DMS 273 treated with DMSO at 0.1 percent for 48 hours (cell line): ENCODE results near the gene KLK3.

Source experiments
- DNase-seq: peaks from one replicate; lab custom pipeline; 2025; lab: John Stamatoyannopoulos, UW

Gene KLK3

DNA sequence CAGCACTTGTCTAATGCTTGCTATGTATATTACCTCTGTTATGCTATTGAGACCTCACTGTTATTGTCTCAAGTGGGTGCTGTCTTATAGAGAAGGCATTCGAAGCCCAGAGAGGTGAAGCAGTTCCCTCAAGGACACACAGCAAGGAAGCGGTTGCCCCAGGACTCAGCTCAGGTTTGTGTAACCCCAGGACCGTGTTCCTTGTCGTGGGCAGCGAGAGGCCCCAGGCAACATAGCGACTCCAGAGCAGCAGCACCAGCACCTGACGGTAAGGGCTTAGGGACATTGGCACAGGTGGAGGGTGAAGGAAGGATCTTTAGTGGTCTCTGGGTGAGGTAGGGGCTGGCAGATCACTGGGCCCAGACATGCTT is 23.7 kb upstream of the KLK3 start:
- DNase-seq = no peak

GRCh38 chr19:50832666-50833065 is 22.0 kb upstream of the KLK3 start:
- no peak for DNase-seq

DNA sequence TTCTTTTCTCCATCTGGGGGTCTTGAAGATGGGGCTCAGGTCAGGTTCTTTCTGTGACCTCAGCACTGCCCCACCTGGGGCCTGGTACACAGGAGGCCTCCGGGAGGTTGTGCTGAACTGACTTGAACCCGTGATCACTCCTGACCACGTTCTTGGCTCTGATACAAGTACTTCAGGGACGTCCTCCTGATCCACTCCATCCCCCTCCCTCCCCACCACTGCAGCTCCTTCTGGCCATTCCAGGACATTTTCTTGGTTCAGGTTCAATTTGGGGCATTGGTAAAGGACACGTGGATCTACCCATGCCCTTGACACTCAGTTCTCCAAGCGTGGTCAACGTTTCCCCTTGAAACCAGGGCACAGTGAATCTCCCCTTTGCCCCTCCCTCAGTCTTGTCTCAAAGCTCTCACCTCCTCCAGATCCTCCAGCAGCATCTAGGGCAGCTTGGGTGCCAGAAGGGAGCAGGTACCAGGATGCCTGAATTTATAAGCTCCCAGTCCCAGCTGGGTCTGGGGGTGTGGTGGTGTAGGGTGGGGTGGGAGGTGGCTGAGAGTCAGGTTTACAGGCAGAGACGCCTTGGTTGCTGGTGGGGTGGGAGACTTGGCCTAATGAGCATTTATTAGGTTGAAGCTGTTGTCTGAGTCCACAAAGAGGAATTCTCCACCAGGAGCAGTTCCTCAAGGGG is 21.5 kb upstream of the KLK3 start, which contains the start of gene KLK15:
KLK15 (minus strand) TSS at position 458 of the 685 bp plus-strand sequence. CDS start 2,082 bp downstream, outside the sequence.
- DNase-seq = no peak

DNA sequence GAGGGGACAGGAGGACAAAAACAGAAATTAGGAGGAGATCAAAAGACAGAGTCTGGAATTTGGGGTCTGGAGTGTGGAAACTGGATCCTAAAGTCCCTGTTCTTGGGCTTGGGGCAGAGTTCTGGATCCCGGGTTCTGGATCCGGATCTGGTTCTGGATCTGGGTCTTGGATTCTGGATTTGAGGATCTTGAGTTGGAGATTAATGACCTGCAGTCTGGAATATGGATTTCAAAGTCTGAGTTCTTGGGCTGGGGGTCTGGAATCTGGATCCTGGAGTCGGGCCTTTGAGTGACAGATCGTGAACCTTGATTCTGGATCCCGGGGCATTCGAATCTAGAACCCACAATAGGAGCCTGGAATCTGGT is 20.9 kb upstream of the KLK3 start:
- no peak for DNase-seq

DNA sequence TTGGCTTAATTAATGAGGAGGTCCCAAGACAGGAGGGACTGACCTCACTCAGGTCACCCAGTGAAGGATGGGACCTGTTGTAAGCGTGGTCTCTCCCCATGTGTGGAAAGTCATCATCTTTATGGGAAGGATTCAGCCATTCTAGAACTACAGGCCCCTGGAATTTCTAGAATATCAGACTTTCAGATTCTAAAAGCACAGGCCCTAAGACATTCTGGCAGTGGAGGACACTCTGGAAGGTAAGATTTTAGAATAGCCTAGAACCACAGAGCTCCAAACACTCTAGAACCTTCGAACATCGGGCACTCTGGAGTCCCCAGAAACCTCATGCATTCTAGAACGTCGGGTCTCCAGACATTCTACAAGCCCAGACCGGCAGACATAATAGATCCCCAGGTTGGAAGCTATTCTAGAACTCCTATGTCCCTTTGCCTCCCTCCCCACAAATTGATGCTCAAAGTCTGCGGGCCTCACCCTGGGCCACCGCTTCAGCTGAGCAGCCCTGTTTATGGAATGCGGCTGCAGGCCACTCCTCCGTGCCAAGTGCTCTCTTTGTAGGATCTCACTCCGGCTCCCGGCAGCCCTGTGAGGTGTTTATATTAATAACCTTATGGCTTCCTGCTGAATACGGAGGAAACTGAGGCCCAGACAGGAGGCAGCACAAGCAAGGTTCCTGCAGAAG is 19.5 kb upstream of the KLK3 start:
- DNase-seq = no peak

- DNase-seq = no peak
Measured at GRCh38 chr19:50835785-50836542, 18.8 kb upstream of the KLK3 start.

GRCh38 chr19:50836543-50837195 is 18.0 kb upstream of the KLK3 start:
- DNase-seq = no peak

DNA sequence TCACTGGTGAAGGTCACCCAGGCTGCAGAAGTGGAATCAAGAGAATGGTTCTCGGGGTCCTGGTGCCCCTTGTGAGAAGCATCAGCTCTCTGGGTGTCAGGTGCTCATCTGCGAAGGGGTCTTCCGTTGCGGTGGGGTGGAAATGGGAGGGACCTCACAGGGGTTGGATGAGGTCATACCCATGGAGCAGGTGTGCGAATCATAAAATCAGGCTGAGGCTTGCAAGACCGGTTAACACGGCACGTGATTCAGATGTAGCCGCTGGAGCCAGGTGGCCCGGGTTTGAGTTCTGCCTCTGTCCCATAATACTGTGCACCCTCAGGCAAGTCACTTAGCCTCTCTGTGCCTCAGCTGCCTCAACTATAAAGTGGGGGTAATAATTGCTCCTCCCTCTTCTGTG is 17.4 kb upstream of the KLK3 start:
- DNase-seq = no peak

- no peak for DNase-seq
Measured at GRCh38 chr19:50838239-50838638, 16.5 kb upstream of the KLK3 start.

DNA sequence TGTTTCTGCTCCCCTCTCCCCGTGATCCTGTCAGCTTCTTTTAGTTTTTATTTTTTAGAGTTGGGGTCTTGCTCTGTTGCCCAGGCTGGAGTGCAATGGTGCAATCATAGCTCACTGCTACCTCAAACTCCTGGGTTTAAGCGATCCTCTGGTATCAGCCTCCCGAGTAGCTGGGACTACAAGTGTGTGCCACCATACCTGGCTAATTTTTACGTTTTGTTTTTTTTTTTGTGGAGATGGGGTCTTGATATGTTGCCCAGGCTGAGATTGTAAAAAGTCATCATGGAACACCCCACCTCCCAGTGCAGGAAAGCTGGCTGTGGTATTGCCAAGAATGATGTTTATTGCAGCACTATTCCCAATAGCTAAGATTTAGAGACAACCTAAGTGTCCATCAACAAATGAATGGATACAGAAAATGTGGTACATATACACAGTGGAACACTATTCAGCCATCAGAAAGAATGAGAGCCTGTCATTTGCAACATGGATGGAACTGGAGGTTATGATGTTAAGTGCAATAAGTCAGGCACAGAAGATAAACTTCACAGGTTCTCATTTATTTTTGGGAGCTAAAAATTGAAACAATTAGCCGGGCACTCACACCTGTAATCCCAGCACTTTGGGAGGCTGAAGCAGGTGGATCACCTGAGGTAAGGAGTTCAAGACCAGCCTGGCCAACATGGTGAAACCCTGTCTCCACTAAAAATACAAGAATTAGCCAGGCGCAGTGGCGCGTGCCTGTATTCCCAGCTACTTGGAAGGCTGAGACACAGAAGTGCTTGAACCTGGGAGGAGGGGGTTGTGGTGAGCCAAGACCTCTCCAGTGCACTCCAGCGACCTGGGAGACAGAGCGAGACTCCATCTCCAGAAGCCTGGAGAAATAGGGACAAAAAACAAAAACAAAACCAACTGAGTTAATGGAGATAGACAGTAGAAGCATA is 14.7 kb upstream of the KLK3 start:
- DNase-seq = no peak

DNA sequence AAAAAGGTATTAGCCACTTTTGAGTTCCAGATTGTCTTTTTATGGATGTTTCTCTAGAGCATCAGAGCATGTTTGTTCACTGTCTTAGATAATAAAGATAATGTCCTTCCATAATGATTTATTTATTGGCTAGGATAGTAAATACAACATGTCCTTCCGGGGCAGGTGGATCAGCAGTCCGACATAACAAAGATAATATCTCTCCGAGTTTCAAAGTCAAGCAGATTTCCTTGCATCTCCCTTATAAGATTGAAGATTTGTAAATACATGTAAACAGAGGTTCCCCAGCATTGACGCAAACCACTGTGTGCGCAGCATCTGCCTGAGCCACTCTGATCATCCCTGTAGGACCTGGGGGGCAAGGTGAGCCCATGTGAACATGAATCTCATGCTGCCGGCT is 12.6 kb upstream of the KLK3 start:
- no peak for DNase-seq

DNA sequence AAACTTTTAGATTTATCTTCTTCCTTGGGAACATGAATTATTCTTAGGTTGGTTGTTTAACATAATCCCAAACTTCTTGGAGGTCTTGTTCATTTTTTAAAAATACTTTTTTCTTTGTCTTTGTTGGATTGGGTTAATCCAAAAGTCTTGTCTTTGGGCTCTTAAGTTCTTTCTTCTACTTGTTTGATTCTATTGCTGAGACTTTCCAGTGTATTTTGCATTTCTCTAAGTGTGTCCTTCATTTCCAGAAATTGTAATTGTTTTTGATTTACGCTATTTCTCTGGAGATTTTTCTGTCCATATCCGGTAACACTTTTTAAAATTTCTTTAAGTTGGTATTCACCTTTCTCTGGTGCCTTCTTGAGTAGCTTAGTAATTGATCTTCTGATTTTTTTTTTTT is 11.5 kb upstream of the KLK3 start:
- DNase-seq = no peak

- no peak for DNase-seq
Measured at GRCh38 chr19:50843701-50844221, 11.0 kb upstream of the KLK3 start.

DNA sequence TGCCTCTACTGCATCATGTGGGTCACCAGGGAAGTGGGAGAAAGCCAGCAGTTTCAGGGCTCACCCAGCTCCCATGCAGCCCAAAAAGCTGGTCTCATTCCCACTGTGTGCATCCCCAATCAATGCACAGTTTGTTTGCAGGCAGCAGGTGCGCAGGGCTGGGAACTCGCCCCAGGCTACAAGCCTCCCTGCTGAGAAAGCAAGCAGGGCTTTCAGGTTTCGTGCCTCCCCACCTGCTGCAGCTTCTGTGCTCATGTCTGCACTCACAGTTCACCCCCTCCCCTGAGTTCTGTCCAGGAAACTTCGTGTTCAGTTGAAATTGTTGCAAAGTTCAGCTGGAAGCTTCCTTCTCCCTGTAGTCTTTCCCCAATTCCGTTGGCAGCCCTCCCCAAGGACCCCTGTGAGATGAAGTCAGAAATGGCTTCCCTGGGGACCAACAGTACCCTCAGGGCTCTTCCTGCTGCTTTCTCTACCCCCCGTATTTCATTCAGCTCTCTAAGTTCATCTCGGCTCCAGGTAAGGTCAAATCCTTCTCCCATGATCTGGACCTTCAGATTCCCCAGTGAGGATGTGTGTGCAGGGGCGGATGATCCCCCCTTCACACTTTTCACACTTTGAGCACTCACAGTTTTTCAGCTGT is 10.3 kb upstream of the KLK3 start:
- no peak for DNase-seq

- DNase-seq = no peak
Measured at GRCh38 chr19:50850738-50851137, 4.0 kb upstream of the KLK3 start.

DNA sequence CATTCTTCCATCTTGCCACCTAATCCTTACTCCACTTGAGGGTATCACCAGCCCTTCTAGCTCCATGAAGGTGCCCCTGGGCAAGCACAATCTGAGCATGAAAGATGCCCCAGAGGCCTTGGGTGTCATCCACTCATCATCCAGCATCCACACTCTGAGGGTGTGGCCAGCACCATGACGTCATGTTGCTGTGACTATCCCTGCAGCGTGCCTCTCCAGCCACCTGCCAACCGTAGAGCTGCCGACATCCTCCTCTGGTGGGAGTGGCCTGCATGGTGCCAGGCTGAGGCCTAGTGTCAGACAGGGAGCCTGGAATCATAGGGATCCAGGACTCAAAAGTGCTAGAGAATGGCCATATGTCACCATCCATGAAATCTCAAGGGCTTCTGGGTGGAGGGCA is 3.1 kb upstream of the KLK3 start:
- DNase-seq = no peak

GRCh38 chr19:50857366-50857765 is 2.7 kb downstream of the KLK3 start:
- DNase-seq = no peak

DNA sequence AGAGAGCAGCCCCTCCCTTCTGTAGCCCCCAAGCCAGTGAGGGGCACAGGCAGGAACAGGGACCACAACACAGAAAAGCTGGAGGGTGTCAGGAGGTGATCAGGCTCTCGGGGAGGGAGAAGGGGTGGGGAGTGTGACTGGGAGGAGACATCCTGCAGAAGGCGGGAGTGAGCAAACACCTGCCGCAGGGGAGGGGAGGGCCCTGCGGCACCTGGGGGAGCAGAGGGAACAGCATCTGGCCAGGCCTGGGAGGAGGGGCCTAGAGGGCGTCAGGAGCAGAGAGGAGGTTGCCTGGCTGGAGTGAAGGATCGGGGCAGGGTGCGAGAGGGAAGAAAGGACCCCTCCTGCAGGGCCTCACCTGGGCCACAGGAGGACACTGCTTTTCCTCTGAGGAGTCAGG is 4.2 kb downstream of the KLK3 start:
- DNase-seq = no peak

DNA sequence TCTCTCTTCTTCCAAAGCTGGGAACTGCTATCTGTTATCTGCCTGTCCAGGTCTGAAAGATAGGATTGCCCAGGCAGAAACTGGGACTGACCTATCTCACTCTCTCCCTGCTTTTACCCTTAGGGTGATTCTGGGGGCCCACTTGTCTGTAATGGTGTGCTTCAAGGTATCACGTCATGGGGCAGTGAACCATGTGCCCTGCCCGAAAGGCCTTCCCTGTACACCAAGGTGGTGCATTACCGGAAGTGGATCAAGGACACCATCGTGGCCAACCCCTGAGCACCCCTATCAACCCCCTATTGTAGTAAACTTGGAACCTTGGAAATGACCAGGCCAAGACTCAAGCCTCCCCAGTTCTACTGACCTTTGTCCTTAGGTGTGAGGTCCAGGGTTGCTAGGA is 5.1 kb downstream of the KLK3 start:
- DNase-seq = no peak

GRCh38 chr19:50861010-50861409 is 6.3 kb downstream of the KLK3 start:
- DNase-seq = no peak
